Subcutaneous adipose tissue (tissue), 4 donors: ENCODE measurements around the gene TM4SF18. TPM values are rescaled to one million over a fixed set of nuclear protein-coding genes. Genes with fewer than 3 reads are reported as not detected.

ENCODE experiments used
- total RNA-seq, 4 donors: library from RNA; depleted of rRNA; stranded (reverse); fragments of >200 nt; gene quantifications; one replicate each; pipeline ENCODE4 v1.1.0, GENCODE V29; 2016
- TF ChIP-seq, protein P1 (sequence below): fragments of 450-650 bp; IDR thresholded peaks from one replicate; pipeline ENCODE4 v1.5.1; 2016; ENCODE audit warnings: low read depth, mild to moderate bottlenecking, control low read depth, antibody characterized with exemption, moderate library complexity

The TM4SF18 gene
- total RNA-seq, 4 donors from 2014 or later, result 4.4 to 30.0 (median 13.3) TPM

DNA sequence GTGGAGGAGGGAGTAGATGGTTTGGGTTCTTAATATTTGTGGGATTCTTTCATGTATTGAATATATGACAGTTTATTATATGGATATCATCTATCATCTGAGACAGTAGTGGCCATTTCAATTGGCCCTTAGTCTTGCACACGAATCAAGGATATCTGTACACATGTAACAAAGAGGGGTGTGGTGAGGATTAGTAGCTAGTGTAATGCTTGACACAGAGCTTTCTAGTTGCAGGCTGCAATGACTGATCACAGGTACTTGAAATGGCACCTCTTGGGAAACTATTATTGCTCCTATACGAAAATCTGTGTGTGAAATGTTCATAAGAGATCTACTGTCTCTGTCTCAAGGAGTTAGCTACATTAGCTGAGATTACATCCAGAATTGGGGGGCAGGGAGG is 31.2 kb upstream of the TM4SF18 start:
- TF ChIP-seq, protein P1, sequence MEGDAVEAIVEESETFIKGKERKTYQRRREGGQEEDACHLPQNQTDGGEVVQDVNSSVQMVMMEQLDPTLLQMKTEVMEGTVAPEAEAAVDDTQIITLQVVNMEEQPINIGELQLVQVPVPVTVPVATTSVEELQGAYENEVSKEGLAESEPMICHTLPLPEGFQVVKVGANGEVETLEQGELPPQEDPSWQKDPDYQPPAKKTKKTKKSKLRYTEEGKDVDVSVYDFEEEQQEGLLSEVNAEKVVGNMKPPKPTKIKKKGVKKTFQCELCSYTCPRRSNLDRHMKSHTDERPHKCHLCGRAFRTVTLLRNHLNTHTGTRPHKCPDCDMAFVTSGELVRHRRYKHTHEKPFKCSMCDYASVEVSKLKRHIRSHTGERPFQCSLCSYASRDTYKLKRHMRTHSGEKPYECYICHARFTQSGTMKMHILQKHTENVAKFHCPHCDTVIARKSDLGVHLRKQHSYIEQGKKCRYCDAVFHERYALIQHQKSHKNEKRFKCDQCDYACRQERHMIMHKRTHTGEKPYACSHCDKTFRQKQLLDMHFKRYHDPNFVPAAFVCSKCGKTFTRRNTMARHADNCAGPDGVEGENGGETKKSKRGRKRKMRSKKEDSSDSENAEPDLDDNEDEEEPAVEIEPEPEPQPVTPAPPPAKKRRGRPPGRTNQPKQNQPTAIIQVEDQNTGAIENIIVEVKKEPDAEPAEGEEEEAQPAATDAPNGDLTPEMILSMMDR, result no peak

DNA sequence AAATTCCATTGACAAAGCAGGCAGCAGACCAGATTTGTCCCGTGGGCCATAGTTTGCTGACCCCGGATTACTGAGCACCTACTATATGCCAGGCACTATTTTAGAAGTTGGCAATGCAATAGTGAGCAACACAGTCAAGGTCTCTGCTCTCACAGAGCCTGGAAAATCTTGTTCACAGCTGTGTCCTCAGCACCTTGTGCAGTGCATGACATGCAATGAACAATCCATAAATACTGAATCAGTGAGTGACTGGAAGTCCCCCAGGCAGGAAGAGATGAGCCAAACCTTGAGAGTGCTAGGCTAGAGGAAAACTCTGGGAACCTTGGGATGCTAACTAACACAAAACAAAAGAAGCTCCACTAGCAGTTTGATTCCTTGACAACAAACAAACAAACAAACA is 29.6 kb upstream of the TM4SF18 start:
- TF ChIP-seq, protein P1, result no peak

DNA sequence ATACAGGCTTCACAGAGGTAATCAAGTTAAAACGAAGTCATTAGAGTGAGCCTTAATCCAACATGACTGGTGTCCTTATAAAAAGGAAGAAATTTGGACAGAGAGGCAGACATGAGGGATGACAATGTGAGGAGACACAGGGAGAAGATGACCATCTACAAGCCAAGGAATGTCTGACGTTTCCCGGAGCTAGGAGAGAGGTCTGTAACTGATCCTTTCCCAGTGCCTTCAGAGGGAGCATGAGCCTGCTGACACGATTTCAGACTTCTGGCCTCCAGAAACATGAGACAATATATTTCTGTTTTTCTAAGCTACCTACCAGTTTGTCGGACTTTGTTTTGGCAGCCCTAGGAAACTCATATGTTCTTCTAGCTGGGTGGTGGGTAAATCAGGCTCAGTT is 28.9 kb upstream of the TM4SF18 start:
- TF ChIP-seq, protein P1, result no peak

DNA sequence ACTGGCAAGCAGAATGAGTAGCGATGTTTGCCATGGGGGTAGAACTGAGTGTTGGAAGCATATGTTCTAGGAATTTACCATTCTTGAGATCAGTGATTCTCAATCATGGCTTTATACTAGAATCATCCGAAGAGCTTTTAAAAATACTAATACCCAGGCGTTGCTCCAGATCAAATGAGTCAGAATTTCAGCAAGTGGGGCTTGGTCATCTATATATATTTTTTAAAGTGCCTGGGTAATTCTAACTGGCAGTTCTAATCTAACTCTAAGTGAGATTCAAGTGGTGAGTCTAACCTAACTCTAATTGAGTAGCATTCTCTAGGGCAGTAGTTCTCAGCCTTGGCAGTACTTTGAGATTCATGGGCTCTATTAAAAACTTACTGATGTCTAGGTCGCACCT is 23.2 kb upstream of the TM4SF18 start:
- TF ChIP-seq, protein P1, result no peak

DNA sequence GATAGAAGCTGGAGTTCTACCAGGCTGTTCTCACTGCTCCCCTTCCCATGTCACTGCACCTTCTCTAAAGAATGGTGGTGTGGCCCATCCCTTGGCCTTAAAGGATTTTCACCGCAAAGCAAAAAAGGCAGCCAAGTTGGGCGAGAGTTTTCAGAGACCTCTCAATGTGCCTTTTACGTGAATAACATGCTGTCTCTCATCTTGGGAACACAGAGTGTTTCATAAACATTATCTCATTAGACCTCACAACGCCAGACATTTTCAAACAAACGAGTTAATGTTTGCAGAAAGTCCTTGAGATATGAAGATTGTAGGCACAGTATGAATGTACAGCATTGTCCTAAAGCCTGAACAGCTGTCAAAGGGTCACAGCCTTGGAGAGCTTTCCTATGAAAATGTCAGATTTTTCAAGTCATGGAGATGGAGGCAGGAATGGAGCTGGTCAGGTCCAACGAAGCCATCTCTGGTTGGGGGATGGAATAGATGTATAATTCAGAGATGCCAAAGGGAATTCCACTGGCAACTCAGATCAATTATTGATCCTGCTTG is 22.7 kb upstream of the TM4SF18 start:
- TF ChIP-seq, protein P1, result no peak

DNA sequence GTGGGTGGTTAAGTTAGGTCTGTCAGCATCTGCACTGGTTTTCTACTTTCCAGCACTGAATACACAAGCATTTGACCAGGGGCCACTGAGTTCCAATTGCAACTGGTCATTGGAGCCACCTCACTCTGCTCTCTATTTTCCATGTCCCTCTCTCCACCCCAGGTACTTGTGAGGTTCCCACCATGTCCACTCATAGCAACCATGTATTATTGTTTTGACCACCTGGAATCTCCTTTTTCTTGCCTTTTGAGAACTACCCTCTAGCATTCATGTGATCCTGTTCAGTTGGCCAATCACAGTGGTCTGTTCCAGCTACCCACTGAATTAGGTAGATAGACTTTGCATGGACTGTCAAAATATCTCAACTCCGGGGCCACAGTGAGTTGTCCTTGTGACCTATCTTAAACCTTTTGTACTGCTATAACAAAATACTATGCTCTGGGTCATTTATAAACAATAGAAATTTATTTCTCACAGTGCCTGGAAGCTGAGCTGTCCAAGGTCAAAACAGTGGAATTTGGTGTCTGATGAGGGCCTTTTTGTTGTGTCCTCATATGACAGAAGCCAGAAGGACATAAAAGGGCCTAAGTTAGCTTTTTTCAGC is 20.2 kb upstream of the TM4SF18 start:
- TF ChIP-seq, protein P1, result no peak

DNA sequence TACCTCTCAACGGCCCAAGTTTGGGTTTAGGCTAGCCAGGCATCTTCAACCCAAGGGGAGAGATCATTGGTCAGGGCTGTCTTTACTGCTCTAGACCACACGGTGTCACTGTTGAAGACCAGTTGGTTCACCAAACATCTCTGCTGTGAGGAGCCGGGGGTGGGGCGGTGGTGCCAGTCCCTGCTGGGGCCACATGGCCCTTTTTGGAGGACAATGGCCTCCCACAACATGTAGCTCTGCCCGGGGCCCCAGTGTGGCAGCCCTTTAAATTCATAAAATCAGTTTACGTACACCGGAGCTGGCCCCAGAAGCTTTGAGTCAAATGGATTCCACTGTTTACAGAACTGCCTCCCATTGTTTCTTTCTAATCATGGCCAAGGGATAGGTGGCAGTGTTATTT is 19.1 kb upstream of the TM4SF18 start:
- TF ChIP-seq, protein P1, result no peak
